ENCODE measurements around the gene DLG4. TPM values are rescaled to one million over a fixed set of nuclear protein-coding genes. Genes with fewer than 3 reads are reported as not detected.

DLG4 gene
- total RNA-seq, 1 donor, result 11.9 TPM

DNA sequence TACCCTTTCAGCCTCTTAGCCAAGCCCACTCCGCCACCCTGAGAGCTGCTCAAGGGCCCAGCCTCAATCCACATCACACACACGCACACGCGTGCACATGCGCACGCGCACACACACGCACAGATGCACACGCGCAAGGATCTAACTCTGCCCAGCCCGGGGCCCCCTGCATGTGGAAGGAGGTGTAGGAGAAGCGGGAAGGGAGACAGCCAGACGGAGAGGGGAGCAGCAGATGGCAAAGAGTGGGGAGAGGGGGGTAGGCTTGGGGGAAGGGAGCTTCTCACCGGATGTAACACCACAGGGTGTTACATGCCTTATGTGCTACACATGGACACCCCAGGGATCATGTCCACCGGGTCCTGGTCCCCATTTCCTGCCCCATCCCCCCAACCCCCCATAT, 15.3 kb downstream of the DLG4 start:
- no peak for DNase-seq (ENCODE audit: low read depth)
- H3K4me3 ChIP-seq (ENCODE audit: low read depth, low read length), result no peak overlapping the region
- TF ChIP-seq, protein P1, sequence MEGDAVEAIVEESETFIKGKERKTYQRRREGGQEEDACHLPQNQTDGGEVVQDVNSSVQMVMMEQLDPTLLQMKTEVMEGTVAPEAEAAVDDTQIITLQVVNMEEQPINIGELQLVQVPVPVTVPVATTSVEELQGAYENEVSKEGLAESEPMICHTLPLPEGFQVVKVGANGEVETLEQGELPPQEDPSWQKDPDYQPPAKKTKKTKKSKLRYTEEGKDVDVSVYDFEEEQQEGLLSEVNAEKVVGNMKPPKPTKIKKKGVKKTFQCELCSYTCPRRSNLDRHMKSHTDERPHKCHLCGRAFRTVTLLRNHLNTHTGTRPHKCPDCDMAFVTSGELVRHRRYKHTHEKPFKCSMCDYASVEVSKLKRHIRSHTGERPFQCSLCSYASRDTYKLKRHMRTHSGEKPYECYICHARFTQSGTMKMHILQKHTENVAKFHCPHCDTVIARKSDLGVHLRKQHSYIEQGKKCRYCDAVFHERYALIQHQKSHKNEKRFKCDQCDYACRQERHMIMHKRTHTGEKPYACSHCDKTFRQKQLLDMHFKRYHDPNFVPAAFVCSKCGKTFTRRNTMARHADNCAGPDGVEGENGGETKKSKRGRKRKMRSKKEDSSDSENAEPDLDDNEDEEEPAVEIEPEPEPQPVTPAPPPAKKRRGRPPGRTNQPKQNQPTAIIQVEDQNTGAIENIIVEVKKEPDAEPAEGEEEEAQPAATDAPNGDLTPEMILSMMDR (IDR thresholded peaks at IDR 0.05; ENCODE audit: insufficient read depth, low read length), result no peak

- TF ChIP-seq, protein P1 (IDR thresholded peaks at IDR 0.05; ENCODE audit: insufficient read depth, low read length), result no peak
- DNase-seq (ENCODE audit: low read depth), result no peak
- no peak overlapping the region for H3K4me3 ChIP-seq (ENCODE audit: low read depth, low read length)
Measured at GRCh38 chr17:7203391-7203790, 16.2 kb downstream of the DLG4 start.

DNA sequence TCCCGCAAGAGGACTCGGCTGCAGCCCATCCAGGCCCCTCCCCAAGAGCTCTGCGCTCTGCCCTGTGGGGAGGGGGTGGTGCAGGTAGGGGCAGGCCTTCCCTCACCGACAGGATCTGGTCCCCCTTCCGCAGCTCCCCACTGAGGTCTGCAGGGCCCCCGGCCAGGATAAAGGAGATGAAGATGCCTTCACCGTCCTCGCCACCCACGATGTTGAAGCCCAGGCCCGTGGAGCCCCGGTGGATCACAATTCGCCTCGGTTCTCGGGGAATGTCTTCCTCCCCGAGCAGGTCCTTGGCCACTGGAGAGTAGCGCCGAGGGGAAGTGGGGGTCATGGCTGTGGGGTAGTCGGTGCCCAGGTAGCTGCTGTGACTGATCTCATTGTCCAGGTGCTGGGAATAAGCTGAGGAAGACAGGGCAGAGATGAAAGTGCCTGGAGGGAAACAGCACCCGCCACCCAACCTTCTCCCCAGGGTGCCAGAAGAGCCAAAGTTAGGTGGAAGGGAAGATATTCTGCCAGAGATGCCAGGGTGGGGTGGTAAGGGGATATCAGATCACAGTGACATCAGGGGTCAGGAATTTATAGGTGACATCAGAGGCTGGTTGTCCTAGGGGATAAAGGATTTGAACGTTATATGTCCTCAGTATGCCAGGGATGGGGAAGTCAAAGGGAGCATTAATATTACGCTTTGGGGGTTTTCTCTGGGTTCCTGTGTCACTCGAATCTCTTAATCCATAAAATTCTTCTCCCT, 22.8 kb downstream of the DLG4 start:
- TF ChIP-seq, protein P1 (IDR thresholded peaks at IDR 0.05; ENCODE audit: insufficient read depth, low read length), result no peak
- no peak for DNase-seq (ENCODE audit: low read depth)
- H3K4me3 ChIP-seq (ENCODE audit: low read depth, low read length), result no peak overlapping the region

DNA sequence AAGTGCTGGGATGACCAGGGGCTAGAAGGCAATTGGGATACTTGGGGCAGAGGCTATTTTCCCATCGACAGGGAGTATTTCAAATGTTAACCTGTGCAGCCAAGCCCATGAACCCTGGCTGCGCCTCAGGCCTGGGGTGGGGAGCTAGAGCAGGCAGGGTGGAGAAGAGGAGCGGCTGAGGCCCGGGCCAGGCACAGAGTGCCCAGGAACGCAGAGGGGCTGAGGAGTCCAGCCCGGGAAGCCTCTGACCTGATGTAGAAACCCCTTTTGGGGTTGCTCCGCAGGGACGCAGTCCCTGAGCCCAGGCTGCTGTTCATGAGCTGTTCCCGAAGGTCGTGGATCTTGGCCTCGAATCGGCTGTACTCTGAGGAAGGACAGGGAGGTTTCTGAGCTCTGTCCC, 23.7 kb downstream of the DLG4 start:
- TF ChIP-seq, protein P1 (IDR thresholded peaks at IDR 0.05; ENCODE audit: insufficient read depth, low read length), result no peak
- DNase-seq (ENCODE audit: low read depth), result no peak
- no peak overlapping the region for H3K4me3 ChIP-seq (ENCODE audit: low read depth, low read length)

GRCh38 chr17:7192271-7192937, 27.2 kb downstream of the DLG4 start:
- no peak overlapping the region for H3K4me3 ChIP-seq (ENCODE audit: low read depth, low read length)
- DNase-seq (ENCODE audit: low read depth), result no peak
- TF ChIP-seq, protein P1 (IDR thresholded peaks at IDR 0.05; ENCODE audit: insufficient read depth, low read length), result no peak

GRCh38 chr17:7191571-7192270, 27.9 kb downstream of the DLG4 start:
- no peak for DNase-seq (ENCODE audit: low read depth)
- TF ChIP-seq, protein P1 (IDR thresholded peaks at IDR 0.05; ENCODE audit: insufficient read depth, low read length), result no peak
- no peak overlapping the region for H3K4me3 ChIP-seq (ENCODE audit: low read depth, low read length)

Data from fibroblast of the aortic adventitia (primary cell).